SK-N-SH (cell line): Measurements from ENCODE around the gene CALML3.

Source experiments
- EZH2phosphoT487 ChIP-seq: fragments of 200-600 bp; sonication (generic); IDR thresholded peaks from 2 replicates; pipeline ENCODE4 v1.6.1; 2017; ENCODE audit warnings: low read depth, mixed run types, mild to moderate bottlenecking, antibody characterized with exemption, moderate library complexity, borderline replicate concordance
- TAF1 ChIP-seq: IDR thresholded peaks from 2 replicates; pipeline ENCODE4 v1.6.1; 2012; ENCODE audit warnings: low read depth, mild to moderate bottlenecking, low read length, moderate library complexity, borderline replicate concordance
- YY1 ChIP-seq: IDR thresholded peaks from 2 replicates; pipeline ENCODE4 v1.4.0; 2012; ENCODE audit warnings: low read depth, mild to moderate bottlenecking
- TF ChIP-seq, protein P1 (sequence below): fragments of 200-600 bp; sonication (generic); IDR thresholded peaks from 2 replicates; pipeline ENCODE4 v1.6.1; 2017; ENCODE audit warnings: antibody characterized with exemption, mild to moderate bottlenecking, moderate library complexity

DNA sequence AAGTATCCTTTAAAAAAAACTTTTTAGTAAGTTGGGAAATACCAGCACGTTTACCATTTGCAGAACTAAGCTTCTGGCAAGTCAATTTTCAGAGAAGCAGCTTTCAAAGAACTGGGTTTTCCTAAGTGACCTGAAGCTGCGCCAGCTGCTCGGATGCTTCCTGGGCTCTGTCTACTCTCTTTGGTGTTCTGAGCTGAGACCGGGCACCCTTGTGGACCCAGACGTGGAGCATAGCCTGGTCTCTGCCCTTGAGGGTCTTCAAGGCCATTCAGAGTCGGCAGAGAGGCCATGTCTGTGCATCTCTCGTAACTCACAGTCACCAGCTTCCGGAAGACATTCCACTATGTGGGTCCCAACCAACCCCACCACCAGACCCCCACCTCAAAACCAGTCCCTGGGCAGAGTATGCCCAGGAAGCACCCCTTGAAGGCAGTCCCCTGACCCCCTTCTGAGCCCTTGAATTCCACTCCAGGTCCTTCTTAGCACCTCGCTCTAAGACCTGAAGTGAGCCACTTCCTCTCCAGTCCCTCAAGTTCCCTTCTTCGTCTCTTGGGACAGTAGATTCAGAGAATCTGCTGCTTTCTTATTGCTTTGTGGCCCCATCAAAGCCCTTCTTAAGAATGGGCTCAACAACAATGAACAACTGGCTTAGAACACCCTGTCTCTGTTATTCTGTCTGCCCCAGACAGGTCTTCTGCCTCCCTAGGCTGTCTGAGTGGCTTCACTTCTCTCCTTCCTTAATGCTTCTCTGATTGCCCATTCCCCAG lies 33.9 kb upstream of the CALML3 start:
- TF ChIP-seq YY1 (no peak), EZH2phosphoT487 (no peak), TAF1 (no peak)
- TF ChIP-seq, protein P1, sequence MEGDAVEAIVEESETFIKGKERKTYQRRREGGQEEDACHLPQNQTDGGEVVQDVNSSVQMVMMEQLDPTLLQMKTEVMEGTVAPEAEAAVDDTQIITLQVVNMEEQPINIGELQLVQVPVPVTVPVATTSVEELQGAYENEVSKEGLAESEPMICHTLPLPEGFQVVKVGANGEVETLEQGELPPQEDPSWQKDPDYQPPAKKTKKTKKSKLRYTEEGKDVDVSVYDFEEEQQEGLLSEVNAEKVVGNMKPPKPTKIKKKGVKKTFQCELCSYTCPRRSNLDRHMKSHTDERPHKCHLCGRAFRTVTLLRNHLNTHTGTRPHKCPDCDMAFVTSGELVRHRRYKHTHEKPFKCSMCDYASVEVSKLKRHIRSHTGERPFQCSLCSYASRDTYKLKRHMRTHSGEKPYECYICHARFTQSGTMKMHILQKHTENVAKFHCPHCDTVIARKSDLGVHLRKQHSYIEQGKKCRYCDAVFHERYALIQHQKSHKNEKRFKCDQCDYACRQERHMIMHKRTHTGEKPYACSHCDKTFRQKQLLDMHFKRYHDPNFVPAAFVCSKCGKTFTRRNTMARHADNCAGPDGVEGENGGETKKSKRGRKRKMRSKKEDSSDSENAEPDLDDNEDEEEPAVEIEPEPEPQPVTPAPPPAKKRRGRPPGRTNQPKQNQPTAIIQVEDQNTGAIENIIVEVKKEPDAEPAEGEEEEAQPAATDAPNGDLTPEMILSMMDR, result no peak
